ENCODE results near the gene GLB1L3.

DNA sequence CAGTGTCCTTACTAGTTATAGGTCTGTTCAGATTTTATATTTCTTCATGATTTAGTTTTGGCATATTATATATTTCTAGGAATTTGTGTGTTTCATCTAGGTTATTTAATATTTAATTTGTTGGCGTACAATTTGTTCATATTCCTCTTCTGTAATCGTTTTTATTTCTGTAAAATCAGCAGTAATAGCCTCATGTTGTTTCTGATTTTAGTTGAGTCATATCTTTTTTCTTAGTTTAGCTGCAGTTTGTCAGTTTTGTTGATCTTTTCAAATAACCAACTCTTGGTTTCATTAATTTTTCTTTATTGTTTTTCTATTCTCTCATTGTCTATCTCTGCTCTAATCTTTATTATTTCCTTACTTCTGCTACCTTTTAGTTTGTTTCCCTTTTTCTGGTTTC, 75.9 kb downstream of the GLB1L3 start:
- no peak for TF ChIP-seq ZBTB7A (tag by site-specific recombination; IDR thresholded peaks at IDR 0.05; ENCODE audit: low read depth)
- TF ChIP-seq SP2 (tag by site-specific recombination; IDR thresholded peaks at IDR 0.05), result no peak
- TF ChIP-seq SCRT2 (tag by site-specific recombination; IDR thresholded peaks at IDR 0.05), result no peak
- no peak for TF ChIP-seq ZNF274 (IDR thresholded peaks at IDR 0.05; ENCODE audit: low read length)
- no peak for TF ChIP-seq ZNF274 (tag by site-specific recombination; IDR thresholded peaks at IDR 0.05; ENCODE audit: borderline replicate concordance)
- no peak for TF ChIP-seq ZNF335 (tag by site-specific recombination; conservative IDR thresholded peaks at IDR 0.05)
